Endodermal cell (in vitro differentiated cells): Measurements from ENCODE around the gene SPOCK1. TPM values are rescaled to one million over a fixed set of nuclear protein-coding genes. Genes with fewer than 3 reads are reported as not detected.

Source experiments
- DNase-seq: peaks from one replicate; pipeline ENCODE4 v3.0.0-alpha.2; 2017
- H3K27ac ChIP-seq: 2 replicates; pipeline ENCODE4 v1.5.1; 2013; ENCODE audit warnings: mild to moderate bottlenecking, low read depth, low read length, moderate library complexity
- H3K27me3 ChIP-seq: 2 replicates; pipeline ENCODE4 v1.6.1; 2013; ENCODE audit warnings: mild to moderate bottlenecking, low read length, moderate library complexity; ENCODE audit not compliant: insufficient read depth, control insufficient read depth, poor library complexity, severe bottlenecking
- H3K36me3 ChIP-seq: 2 replicates; pipeline ENCODE4 v1.7.0; 2013; ENCODE audit warnings: mild to moderate bottlenecking, low read length, moderate library complexity; ENCODE audit not compliant: control insufficient read depth, insufficient read depth
- H3K4me1 ChIP-seq: one replicate; pipeline ENCODE4 v1.7.0; 2013; ENCODE audit warnings: low read length; ENCODE audit not compliant: control insufficient read depth, insufficient read depth
- H3K4me3 ChIP-seq: 2 replicates; pipeline ENCODE4 v1.5.1; 2013; ENCODE audit warnings: mild to moderate bottlenecking, low read length, moderate library complexity
- H3K9ac ChIP-seq: 2 replicates; pipeline ENCODE4 v1.6.1; 2013; ENCODE audit warnings: mild to moderate bottlenecking, low read length, moderate library complexity; ENCODE audit not compliant: poor library complexity, severe bottlenecking; ENCODE audit errors: extremely low read depth
- H3K9me3 ChIP-seq: 2 replicates; pipeline ENCODE4 v1.6.1; 2013; ENCODE audit warnings: mild to moderate bottlenecking, low read length, moderate library complexity; ENCODE audit not compliant: control insufficient read depth
- H3K27ac Mint-ChIP-seq: 2 replicates; pipeline ENCODE4 v1.8.0; 2020; ENCODE audit warnings: mixed read lengths
- H3K27me3 Mint-ChIP-seq: 2 replicates; pipeline ENCODE4 v1.8.0; 2021; ENCODE audit warnings: mild to moderate bottlenecking, mixed read lengths; ENCODE audit not compliant: insufficient read depth
- H3K36me3 Mint-ChIP-seq: 2 replicates; pipeline ENCODE4 v1.8.0; 2020; ENCODE audit warnings: low read depth, mixed read lengths
- H3K4me1 Mint-ChIP-seq: 2 replicates; pipeline ENCODE4 v1.8.0; 2020; ENCODE audit warnings: mixed read lengths
- H3K4me3 Mint-ChIP-seq: 2 replicates; pipeline ENCODE4 v1.8.0; 2020; ENCODE audit warnings: mild to moderate bottlenecking, moderate library complexity, mixed read lengths
- H3K9me3 Mint-ChIP-seq: 2 replicates; pipeline ENCODE4 v1.8.0; 2020; ENCODE audit warnings: mild to moderate bottlenecking, mixed read lengths
- CTCF ChIP-seq: fragments of 200-600 bp; sonication (generic); conservative IDR thresholded peaks from 2 replicates; pipeline ENCODE4 v1.5.0; 2021; ENCODE audit warnings: antibody characterized with exemption, mild to moderate bottlenecking
- WGBS, 2 experiments: methylation state at CpG; one replicate each; pipeline versions ENCODE4 v1.1.5 to v1.1.7; 2013; ENCODE audit warnings: missing lambda C conversion rate in 2 of 2, mixed read lengths in 1 of 2; ENCODE audit not compliant: insufficient coverage in 1 of 2, insufficient read length in 1 of 2; 5-methylcytosine and 5-hydroxymethylcytosine counted together
- total RNA-seq, 2 donors: library from RNA; stranded (reverse); fragmentation: NEBNext Ultra II Directional in 1 of 2; extraction: Animal tissue kit (Norgen Biotek cat#: 25700) in 1 of 2; gene quantifications; 2 replicates in 1 of 2; 3 replicates in 1 of 2; pipeline ENCODE4 v1.2.1, GENCODE V29; 2021

The SPOCK1 gene
- total RNA-seq, 2 donors from 2014 or later = 25.8 to 39.8 TPM

- peaks cover 21% of the 10 kb centered on the region for H3K27me3 ChIP-seq
- no peaks in the 10 kb centered on the region for H3K9me3 ChIP-seq
- no peak overlapping the region for H3K9ac ChIP-seq
- no peaks in the 10 kb centered on the region for H3K4me1 ChIP-seq
- Mint-ChIP-seq H3K36me3 (no peaks in the 10 kb centered on the region), H3K4me1 (no peaks in the 10 kb centered on the region), H3K9me3 (no peaks in the 10 kb centered on the region), H3K4me3 (no peak overlapping the region), H3K27me3 (peaks cover 10% of the 10 kb centered on the region), H3K27ac (no peak overlapping the region)
- H3K4me3 ChIP-seq = no peak overlapping the region
- DNase-seq = no peak
- H3K36me3 ChIP-seq = no peaks in the 10 kb centered on the region
- H3K27ac ChIP-seq = no peak overlapping the region
- 90 to 96% methylated on average over 3 to 4 of the region's 4 CpGs for WGBS, 2 experiments
- no peak for TF ChIP-seq CTCF
Measured at GRCh38 chr5:137395011-137395755, 103.9 kb downstream of the SPOCK1 start.

GRCh38 chr5:137394380-137394779 lies 104.7 kb downstream of the SPOCK1 start:
- no peak overlapping the region for H3K4me3 Mint-ChIP-seq
- H3K36me3 Mint-ChIP-seq = no peaks in the 10 kb centered on the region
- no peak for DNase-seq
- no peaks in the 10 kb centered on the region for H3K9me3 Mint-ChIP-seq
- H3K27ac Mint-ChIP-seq = no peak overlapping the region
- Histone ChIP-seq H3K4me1 (no peaks in the 10 kb centered on the region), H3K4me3 (no peak overlapping the region), H3K36me3 (no peaks in the 10 kb centered on the region), H3K9me3 (no peaks in the 10 kb centered on the region), H3K27me3 (peaks cover 26% of the 10 kb centered on the region), H3K9ac (no peak overlapping the region), H3K27ac (no peak overlapping the region)
- 81 to 89% methylated on average over 1 of the region's 1 CpG for WGBS, 2 experiments
- H3K27me3 Mint-ChIP-seq = peaks cover 10% of the 10 kb centered on the region
- TF ChIP-seq CTCF = no peak
- no peaks in the 10 kb centered on the region for H3K4me1 Mint-ChIP-seq

GRCh38 chr5:137393196-137393993 lies 105.7 kb downstream of the SPOCK1 start:
- Mint-ChIP-seq H3K9me3 (no peaks in the 10 kb centered on the region), H3K27me3 (peaks cover 16% of the 10 kb centered on the region), H3K4me3 (no peak overlapping the region), H3K36me3 (no peaks in the 10 kb centered on the region), H3K27ac (no peak overlapping the region), H3K4me1 (no peaks in the 10 kb centered on the region)
- Histone ChIP-seq H3K27ac (no peak overlapping the region), H3K9ac (no peak overlapping the region), H3K4me3 (no peak overlapping the region), H3K36me3 (no peaks in the 10 kb centered on the region), H3K9me3 (no peaks in the 10 kb centered on the region), H3K4me1 (no peaks in the 10 kb centered on the region), H3K27me3 (peaks cover 29% of the 10 kb centered on the region)
- WGBS, 2 experiments = 67% methylated on average over 1 of the region's 1 CpG; no CpG with 5 or more reads in 1 of the 2 experiments
- no peak for TF ChIP-seq CTCF
- DNase-seq = no peak
